Bronchial epithelial cell (primary cell): ENCODE data around the gene SRSF12. TPM values are rescaled to one million over a fixed set of nuclear protein-coding genes. Genes with fewer than 3 reads are reported as not detected.

Experiments
- DNase-seq: peaks from one replicate; pipeline ENCODE4 v3.0.0-alpha.2; 2010; ENCODE audit warnings: low read depth
- FAIRE-seq: peaks from 2 replicates; lab custom pipeline; 2011; peaks lifted over from hg19 to GRCh38; lab: Jason Lieb, UNC
- H3K27me3 ChIP-seq: 2 replicates; pipeline ENCODE4 v1.5.1; 2011; ENCODE audit warnings: low read length; ENCODE audit not compliant: control insufficient read depth, insufficient read depth
- H3K36me3 ChIP-seq: 2 replicates; pipeline ENCODE4 v1.5.1; 2011; ENCODE audit warnings: low read length; ENCODE audit not compliant: control insufficient read depth, insufficient read depth
- H3K4me3 ChIP-seq: 2 replicates; pipeline ENCODE4 v1.5.1; 2011; ENCODE audit warnings: mild to moderate bottlenecking, low read depth, low read length, control low read depth
- CTCF ChIP-seq: IDR thresholded peaks from 2 replicates; pipeline ENCODE4 v1.5.1; 2011; ENCODE audit warnings: mild to moderate bottlenecking, moderate library complexity, low read length, control low read depth, inconsistent platforms; ENCODE audit not compliant: insufficient read depth, severe bottlenecking
- total RNA-seq: library from RNA; depleted of rRNA; stranded (reverse); fragments of >200 nt; gene quantifications from 2 replicates; pipeline ENCODE4 v1.2.1, GENCODE V29; 2014

SRSF12 gene
- total RNA-seq, 1 donor from 2014 or later: under 0.01 TPM

DNA sequence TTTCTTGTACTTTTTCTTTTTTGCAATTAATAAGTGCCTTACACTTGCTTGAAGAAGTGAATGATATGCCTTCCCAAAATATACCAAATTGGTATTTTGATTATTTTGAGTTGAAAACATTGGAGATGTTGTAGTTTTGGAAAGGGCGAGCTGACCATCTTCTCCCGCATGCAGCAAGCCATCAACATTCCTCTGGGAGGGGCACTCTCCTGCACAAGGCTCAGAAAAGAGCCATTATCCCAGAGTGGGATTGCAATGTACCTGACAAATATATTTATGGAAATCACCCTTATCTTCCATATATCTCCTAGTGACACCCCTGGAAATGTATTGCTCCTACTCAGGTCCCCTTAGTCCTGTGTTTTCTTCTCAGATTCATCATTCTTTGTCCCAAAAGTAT lies 60.1 kb downstream of the SRSF12 start:
- DNase-seq: no peak
- Histone ChIP-seq H3K4me3 (no peak overlapping the region), H3K27me3 (no peaks in the 10 kb centered on the region), H3K36me3 (no peaks in the 10 kb centered on the region)
- no peak for TF ChIP-seq CTCF
- FAIRE-seq: no peak

DNA sequence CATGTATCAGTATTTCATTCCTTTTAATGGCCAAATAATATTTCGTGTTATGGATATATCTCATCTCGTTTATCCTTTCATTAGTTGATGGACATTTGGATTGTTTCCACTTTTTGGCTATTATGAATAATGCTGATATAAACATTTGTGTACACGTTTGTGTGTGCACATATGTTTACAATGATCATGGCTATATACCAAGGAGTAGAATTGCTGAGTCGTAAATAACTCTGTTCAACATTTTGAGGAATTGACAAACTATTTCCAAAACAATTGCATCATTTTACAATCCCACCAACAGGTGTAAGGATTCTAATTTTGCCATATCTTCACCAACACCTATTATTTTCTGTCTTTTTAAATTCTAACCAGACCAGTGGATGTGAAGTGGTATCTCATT lies 63.7 kb downstream of the SRSF12 start:
- H3K27me3 ChIP-seq: no peaks in the 10 kb centered on the region
- no peak overlapping the region for H3K4me3 ChIP-seq
- TF ChIP-seq CTCF: no peak
- DNase-seq: no peak
- FAIRE-seq: no peak
- H3K36me3 ChIP-seq: no peaks in the 10 kb centered on the region

GRCh38 chr6:89051676-89052075 lies 66.2 kb downstream of the SRSF12 start:
- no peak for FAIRE-seq
- DNase-seq: no peak
- Histone ChIP-seq H3K27me3 (no peaks in the 10 kb centered on the region), H3K36me3 (no peaks in the 10 kb centered on the region), H3K4me3 (no peak overlapping the region)
- no peak for TF ChIP-seq CTCF

DNA sequence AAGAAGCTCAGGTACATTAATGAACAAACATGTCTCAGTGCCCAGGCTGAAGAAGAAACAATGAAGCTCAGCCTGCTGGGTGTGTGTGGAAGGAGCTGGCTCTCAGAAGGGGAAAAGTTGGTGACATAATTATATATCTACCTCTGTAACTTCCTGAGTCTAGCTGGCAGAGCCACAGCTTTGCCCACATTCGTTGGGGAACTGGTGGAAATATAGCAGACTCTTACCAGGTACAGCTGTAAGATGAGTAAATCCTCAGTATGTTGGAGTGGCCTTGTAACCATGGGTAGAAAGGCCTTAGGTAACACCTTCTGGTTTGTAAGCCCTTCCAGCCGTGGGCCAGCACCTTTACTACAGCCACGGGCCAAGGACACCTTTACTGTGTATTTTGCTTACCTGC lies 67.2 kb downstream of the SRSF12 start:
- no peak for TF ChIP-seq CTCF

DNA sequence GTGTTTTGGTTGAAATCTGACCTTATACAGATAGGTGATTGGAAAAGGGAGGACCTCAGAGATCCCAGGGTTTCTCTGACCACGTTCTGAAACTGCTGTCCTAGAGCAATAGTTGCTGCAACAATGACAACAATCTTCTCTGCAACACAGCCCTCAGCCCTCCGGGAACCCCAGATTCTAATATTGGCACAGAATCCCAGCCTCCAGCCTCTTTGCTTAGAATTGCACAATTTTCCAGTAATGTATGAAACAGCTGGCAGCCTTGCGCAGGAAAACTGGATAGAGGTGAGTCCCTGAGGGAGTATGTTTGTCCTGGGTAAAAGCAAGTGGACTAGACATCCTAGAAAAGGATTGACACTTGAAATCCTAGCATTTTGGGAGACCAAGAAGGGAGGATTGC lies 67.7 kb downstream of the SRSF12 start:
- H3K27me3 ChIP-seq: no peaks in the 10 kb centered on the region
- no peak overlapping the region for H3K4me3 ChIP-seq
- DNase-seq: peak; percentile 60
- no peaks in the 10 kb centered on the region for H3K36me3 ChIP-seq
- no peak for FAIRE-seq
- no peak for TF ChIP-seq CTCF

More for the DNA sequence above, 67.2 kb downstream of the SRSF12 start:
- DNase-seq (no peak), FAIRE-seq (no peak)
- Histone ChIP-seq H3K36me3 (no peaks in the 10 kb centered on the region), H3K27me3 (no peaks in the 10 kb centered on the region), H3K4me3 (no peak overlapping the region)

DNA sequence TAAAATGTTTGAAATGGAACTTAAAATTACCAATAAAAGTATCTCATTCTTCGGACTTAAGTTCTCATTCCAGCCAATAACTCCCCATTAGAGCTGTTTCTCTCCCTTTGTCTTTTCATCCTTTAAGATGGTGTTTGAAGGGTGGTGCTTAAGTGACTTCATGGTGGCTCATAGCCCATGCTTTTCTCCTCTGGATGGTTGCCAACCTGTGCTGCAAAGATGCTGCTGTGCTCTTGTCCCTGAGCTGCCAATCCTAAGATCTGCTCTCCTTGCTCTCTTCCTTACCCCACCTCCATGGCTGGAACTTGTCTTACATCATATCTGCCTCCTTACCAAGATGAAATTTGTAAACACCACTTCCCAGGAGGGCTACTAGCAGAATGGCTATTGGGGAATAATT lies 68.9 kb downstream of the SRSF12 start:
- no peaks in the 10 kb centered on the region for H3K27me3 ChIP-seq
- no peak for TF ChIP-seq CTCF
- peak; percentile 68 for DNase-seq
- H3K36me3 ChIP-seq: no peaks in the 10 kb centered on the region
- no peak for FAIRE-seq
- H3K4me3 ChIP-seq: no peak overlapping the region
